MCF 10A (cell line): ENCODE results near the gene CTRL. TPM values are rescaled to one million over a fixed set of nuclear protein-coding genes. Genes with fewer than 3 reads are reported as not detected.

Experiments
- BruUV-seq: library from RNA; stranded (reverse); fragments of 400-500 nt; replicated peaks from 2 replicates; lab custom pipeline; 2021; lab: Mats Ljungman, UMichigan
- CTCF ChIA-PET: fragments of 300-600 bp; sonication (Branson Sonifier 250); formaldehyde crosslinking; extraction: SDS; loops from one replicate; lab custom pipeline; 2021; ENCODE audit warnings: antibody characterized with exemption, inconsistent platforms; lab: Yijun Ruan, JAX
- POLR2A ChIA-PET: fragments of 300-600, 350-650 bp; sonication (Branson Sonifier 250); formaldehyde crosslinking; extraction: SDS; loops from one replicate; lab custom pipeline; 2020; ENCODE audit warnings: antibody characterized with exemption, inconsistent platforms; lab: Yijun Ruan, JAX
- DNase-seq: peaks from one replicate; pipeline ENCODE4 v3.0.0-alpha.2; 2018; ENCODE audit not compliant: unreplicated experiment
- H3K27ac Mint-ChIP-seq: one replicate; pipeline ENCODE4 v1.8.0; 2022; ENCODE audit warnings: mild to moderate bottlenecking, low read depth, mixed read lengths; ENCODE audit not compliant: unreplicated experiment
- H3K27me3 Mint-ChIP-seq: one replicate; pipeline ENCODE4 v1.8.0; 2022; ENCODE audit warnings: mixed read lengths; ENCODE audit not compliant: insufficient read depth, unreplicated experiment
- H3K36me3 Mint-ChIP-seq: one replicate; pipeline ENCODE4 v1.8.0; 2022; ENCODE audit warnings: mild to moderate bottlenecking, moderate library complexity, mixed read lengths; ENCODE audit not compliant: insufficient read depth, unreplicated experiment
- H3K4me1 Mint-ChIP-seq: one replicate; pipeline ENCODE4 v1.8.0; 2022; ENCODE audit warnings: mixed read lengths; ENCODE audit not compliant: insufficient read depth, unreplicated experiment
- H3K4me3 Mint-ChIP-seq: one replicate; pipeline ENCODE4 v1.8.0; 2022; ENCODE audit warnings: mild to moderate bottlenecking, moderate library complexity, mixed read lengths; ENCODE audit not compliant: unreplicated experiment
- H3K9me3 Mint-ChIP-seq: one replicate; pipeline ENCODE4 v1.8.0; 2022; ENCODE audit warnings: mixed read lengths; ENCODE audit not compliant: unreplicated experiment
- intact Hi-C: fragments of 100-400 bp; cut with micrococcal nuclease; formaldehyde crosslinking; loops from 2 replicates; pipeline ENCODE4 v1.14.1; 2022
- total RNA-seq: library from RNA; stranded (reverse); gene quantifications from 2 replicates; pipeline ENCODE4 v1.2.3, GENCODE V29; 2022
- TF ChIP-seq, protein P1 (sequence below): fragments of 200-600 bp; IDR thresholded peaks from one replicate; pipeline ENCODE4 v1.8.0; 2022; ENCODE audit warnings: antibody characterized with exemption, mild to moderate bottlenecking; ENCODE audit not compliant: unreplicated experiment

The CTRL gene
- total RNA-seq, 1 experiment from 2014 or later = 1.6 TPM

DNA sequence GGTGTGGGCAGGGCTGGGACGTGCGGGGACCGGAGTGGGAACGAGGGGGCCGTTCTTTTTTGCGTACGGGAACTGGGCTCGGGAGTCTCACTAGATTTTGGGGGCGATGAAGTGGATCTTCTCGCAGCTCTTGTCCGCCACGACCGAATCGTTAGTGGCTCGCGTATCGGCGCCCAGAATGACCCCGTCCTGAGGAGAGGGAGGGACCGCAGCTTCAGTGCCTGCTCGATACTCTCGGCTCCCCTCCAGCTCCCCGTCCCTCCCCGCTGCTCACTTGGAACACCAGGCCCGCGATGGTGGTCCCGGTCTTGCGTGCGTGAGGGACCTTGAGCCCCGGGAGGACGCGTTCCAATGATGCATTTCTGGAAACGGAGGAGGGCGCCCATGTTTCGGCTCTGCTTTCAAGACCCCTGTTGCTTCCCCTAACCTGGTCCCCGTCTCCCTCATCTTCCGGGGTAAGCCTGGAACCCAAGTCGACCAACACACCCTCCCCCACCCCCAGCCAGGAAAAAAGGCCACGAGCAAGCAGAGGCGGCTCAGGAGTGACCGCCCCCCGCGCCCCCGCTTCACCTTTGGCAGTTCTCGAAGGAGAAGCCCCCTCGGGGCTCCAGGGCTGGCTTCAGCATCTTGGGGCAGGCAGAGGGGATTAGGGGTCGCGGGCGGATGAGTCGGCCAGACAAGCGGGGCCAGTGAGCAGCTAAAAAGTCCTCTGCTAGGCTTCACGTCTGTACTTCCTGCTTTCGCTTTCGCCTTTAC is 4.6 kb upstream of the CTRL start, which contains the start of gene PSMB10:
Gene PSMB10 (minus strand): TSS at position 727 of the 756 bp plus-strand sequence. CDS start 101 bp downstream, at position 626.
- CTCF ChIA-PET = interaction anchor here (0.6 to 2.6 kb wide), 14 partner anchors 14 to 389 kb away, joined by 3 to 11 read pairs (median 4); partner anchors contain the start of gene NRN1L
- POLR2A ChIA-PET = interaction anchor here (0.5 to 4.3 kb wide), 53 partner anchors 8 to 455 kb away, joined by 3 to 45 read pairs (median 7); partner anchors contain the start of genes ACD, ATP6V0D1, CENPT and CTCF
- Mint-ChIP-seq H3K27me3 (no peaks in the 10 kb centered on the region), H3K4me3 (peak within 1 kb of the TSS; percentile 100), H3K27ac (peak within 1 kb of the TSS; percentile 98), H3K36me3 (peaks cover 70% of the 10 kb centered on the region), H3K9me3 (no peaks in the 10 kb centered on the region), H3K4me1 (peaks cover 32% of the 10 kb centered on the region)
- peak; percentile 39 for DNase-seq
- TF ChIP-seq, protein P1, sequence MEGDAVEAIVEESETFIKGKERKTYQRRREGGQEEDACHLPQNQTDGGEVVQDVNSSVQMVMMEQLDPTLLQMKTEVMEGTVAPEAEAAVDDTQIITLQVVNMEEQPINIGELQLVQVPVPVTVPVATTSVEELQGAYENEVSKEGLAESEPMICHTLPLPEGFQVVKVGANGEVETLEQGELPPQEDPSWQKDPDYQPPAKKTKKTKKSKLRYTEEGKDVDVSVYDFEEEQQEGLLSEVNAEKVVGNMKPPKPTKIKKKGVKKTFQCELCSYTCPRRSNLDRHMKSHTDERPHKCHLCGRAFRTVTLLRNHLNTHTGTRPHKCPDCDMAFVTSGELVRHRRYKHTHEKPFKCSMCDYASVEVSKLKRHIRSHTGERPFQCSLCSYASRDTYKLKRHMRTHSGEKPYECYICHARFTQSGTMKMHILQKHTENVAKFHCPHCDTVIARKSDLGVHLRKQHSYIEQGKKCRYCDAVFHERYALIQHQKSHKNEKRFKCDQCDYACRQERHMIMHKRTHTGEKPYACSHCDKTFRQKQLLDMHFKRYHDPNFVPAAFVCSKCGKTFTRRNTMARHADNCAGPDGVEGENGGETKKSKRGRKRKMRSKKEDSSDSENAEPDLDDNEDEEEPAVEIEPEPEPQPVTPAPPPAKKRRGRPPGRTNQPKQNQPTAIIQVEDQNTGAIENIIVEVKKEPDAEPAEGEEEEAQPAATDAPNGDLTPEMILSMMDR = no peak
- intact Hi-C loops = loop anchor here (2.0 kb wide), 1 partner anchor 104 kb away; no protein-coding TSS in a partner anchor
- BruUV-seq = TSS peak; percentile 43

DNA sequence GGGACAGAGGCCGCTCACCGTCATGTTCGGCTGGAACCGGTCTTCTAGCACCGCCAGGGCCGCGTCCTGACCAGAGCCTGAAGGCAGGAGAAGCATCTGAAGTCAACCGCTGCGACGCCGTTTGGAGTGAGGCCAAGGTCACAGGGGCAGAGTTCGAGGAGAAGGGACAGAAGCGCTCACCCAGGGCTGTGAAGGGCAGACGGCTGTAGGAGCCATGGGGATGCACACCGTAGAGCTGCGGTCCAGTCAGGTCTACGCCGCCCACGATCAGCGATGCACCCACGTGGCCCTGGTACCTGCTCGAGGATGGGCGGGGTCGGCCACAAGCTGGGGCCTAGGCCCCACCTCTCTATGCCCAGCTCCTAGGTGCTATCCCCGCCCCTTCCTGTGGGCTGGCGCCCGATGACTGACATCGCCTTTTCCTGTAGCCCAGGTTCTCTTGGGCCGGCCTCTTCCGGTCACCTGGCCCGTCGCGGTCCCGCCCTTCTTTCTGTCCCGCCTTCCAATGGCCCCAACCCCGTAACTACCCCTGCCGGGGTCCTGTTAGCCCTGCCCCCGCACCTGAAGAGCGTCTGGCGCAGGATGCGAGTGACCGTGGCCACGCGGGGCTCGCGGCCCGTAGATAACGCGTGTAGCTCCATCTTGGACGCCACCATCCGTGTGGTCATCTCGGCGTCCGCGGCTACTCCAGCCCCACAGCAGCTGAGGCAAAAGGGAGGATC is 3.9 kb upstream of the CTRL start:
- TF ChIP-seq, protein P1 = no peak
- peak; percentile 98 for DNase-seq
- H3K27me3 Mint-ChIP-seq = no peaks in the 10 kb centered on the region
- H3K36me3 Mint-ChIP-seq = peaks cover 70% of the 10 kb centered on the region
- ChIA-PET POLR2A (interaction anchor here (0.5 to 4.3 kb wide), 48 partner anchors 9 to 455 kb away, joined by 3 to 45 read pairs (median 6); partner anchors contain the start of genes ACD, ATP6V0D1, CENPT and CTCF), CTCF (interaction anchor here (0.6 to 2.6 kb wide), 15 partner anchors 13 to 388 kb away, joined by 3 to 11 read pairs (median 5); partner anchors contain the start of gene NRN1L)
- H3K4me3 Mint-ChIP-seq = peak overlapping the region; percentile 100
- peaks cover 32% of the 10 kb centered on the region for H3K4me1 Mint-ChIP-seq
- peak overlapping the region; percentile 98 for H3K27ac Mint-ChIP-seq
- no TSS peak for BruUV-seq
- H3K9me3 Mint-ChIP-seq = no peaks in the 10 kb centered on the region
- intact Hi-C loops = loop anchor here (2.0 kb wide), 1 partner anchor 105 kb away; no protein-coding TSS in a partner anchor

DNA sequence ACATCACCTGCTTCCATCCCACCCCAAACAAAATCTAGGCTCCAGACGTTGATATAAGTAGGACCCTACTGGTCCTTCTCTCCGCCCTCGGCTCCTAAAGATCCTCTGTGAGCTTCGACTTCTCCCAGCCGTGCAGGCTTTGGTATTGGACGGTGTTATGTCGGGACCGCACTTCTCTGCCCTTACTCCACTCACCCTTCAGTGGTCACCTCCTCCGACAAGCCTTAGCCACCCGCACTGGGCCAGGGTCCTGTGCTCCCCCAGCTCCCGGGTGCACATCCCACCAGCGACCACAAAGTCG is 3.4 kb upstream of the CTRL start:
- Mint-ChIP-seq H3K27ac (peak overlapping the region; percentile 98), H3K27me3 (no peaks in the 10 kb centered on the region), H3K9me3 (no peaks in the 10 kb centered on the region), H3K4me3 (peak overlapping the region; percentile 100), H3K36me3 (peaks cover 69% of the 10 kb centered on the region), H3K4me1 (peaks cover 30% of the 10 kb centered on the region)
- BruUV-seq = no TSS peak
- TF ChIP-seq, protein P1 = no peak
- POLR2A ChIA-PET = interaction anchor here (0.9 to 4.3 kb wide), 37 partner anchors 10 to 373 kb away, joined by 3 to 45 read pairs (median 8); partner anchors contain the start of genes CENPT, CTCF, DDX28 and DUS2
- intact Hi-C loops = no loop called here
- CTCF ChIA-PET = interaction anchor here (0.8 to 2.6 kb wide), 9 partner anchors 12 to 388 kb away, joined by 3 to 11 read pairs (median 4); no protein-coding TSS in a partner anchor
- DNase-seq = peak; percentile 11
